ENCODE results near the gene PRKCZ. TPM values are rescaled to one million over a fixed set of nuclear protein-coding genes. Genes with fewer than 3 reads are reported as not detected.

Gene PRKCZ
- total and polyA plus RNA-seq, 2 experiments from 2014 or later = 26.2 to 36.9 TPM

DNA sequence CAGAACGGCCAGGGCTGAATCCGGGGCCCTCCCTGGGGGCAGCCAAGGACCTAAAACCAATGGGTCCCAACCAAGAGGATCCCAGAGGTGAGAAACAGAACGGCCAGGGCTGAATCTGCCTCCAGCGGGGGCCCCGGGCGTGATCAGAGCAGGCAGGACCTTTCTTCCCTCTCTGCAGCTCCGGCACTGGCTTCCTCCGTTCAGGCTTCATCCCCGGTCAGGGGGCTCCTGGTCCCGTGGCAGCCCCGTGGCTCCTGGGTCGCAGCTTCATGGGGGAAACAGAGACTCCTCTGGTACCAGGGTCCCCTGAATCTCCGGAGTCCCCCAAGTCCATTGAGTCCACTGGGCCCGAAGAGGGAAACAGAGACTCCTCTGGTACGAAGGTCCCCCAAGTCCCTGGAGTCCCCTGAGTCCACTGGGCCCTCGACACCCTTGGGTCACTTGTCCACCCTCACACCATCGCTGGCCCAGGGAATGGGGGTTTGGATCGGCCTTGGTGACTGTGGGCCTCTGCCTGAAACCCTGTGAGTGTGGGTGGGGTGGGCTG, 60.1 kb downstream of the PRKCZ start:
- peaks cover 9% of the 10 kb centered on the region for H3K4me1 Mint-ChIP-seq
- no peak for TF ChIP-seq CREB1 (CRISPR knock-in tag; IDR thresholded peaks at IDR 0.05; ENCODE audit: low read depth)
- H3K4me3 Mint-ChIP-seq = no peak overlapping the region

DNA sequence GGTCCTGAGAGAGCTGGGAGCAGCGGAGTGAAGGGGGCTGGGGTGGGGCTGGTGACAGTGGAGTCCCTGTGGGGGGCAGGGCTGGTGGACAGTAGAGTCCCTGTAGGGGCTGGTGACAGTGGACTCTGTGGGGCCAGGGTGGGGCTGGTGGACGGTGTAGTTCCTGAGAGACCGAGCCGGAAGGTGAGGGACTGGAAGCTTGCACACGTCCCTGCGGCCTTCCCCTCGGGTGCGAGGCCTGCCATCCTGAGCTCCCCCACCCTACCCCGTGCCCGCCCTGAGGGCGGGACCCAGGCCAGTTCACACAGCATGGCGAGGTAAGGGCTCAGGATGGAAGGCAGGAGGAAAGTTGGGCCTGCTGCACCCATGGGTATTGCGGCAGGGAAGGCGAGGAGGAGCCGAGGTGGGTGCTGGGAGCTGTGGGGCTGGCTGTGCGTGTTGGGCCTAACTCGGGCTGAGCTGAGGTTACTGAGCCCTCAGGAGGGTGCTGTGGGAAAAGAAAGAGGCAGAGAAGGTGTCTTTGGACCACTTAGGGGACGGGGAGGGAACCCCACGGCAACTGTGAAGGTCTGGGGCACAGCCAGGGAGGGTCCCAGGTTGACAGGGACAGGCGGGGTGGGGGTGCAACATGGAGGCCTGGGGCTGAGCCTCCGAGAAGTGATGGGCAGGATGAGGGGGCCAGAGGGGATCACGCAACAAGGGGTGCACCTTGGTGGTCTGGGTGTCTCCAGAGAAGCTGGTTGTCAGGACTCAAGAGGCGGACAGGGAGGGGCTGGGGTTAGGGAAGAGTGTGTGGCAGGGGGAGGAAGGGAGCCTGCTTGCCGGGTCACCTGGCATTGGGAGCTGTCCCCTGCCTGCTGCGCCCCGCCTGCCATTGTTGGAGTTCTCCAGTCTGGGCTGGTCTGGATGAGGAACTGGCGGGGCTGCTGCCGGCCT, 60.8 kb downstream of the PRKCZ start:
- Mint-ChIP-seq H3K36me3 (ENCODE audit: low read depth) (peaks cover 9% of the 10 kb centered on the region; the same call in 2 of the 3 replicates), H3K4me3 (no peak overlapping the region), H3K27me3 (ENCODE audit: insufficient read depth, low read depth, poor library complexity) (peaks cover 18% of the 10 kb centered on the region), H3K9me3 (no peaks in the 10 kb centered on the region), H3K27ac (no peak overlapping the region), H3K4me1 (peaks cover 17% of the 10 kb centered on the region)
- Histone ChIP-seq H3K27ac (ENCODE audit: low read depth) (no peak overlapping the region), H2AFZ (no peak overlapping the region), H4K20me1 (replicated peaks; ENCODE audit: insufficient read depth) (peaks cover 5% of the 10 kb centered on the region; the same call in 1 of the 2 replicates), H3K9me2 (ENCODE audit: insufficient read depth) (no peaks in the 10 kb centered on the region), H3K4me1 (ENCODE audit: insufficient read depth) (peaks cover 12% of the 10 kb centered on the region), H3K36me3 (ENCODE audit: insufficient read depth) (no peaks in the 10 kb centered on the region), H3K4me2 (no peak overlapping the region), H3K4me3 (no peak overlapping the region), H3K79me2 (replicated peaks; ENCODE audit: insufficient read depth) (no peaks in the 10 kb centered on the region), H3K27me3 (ENCODE audit: insufficient read depth) (no peaks in the 10 kb centered on the region), H3F3A (replicated peaks; ENCODE audit: low read depth) (peaks cover 6% of the 10 kb centered on the region; the same call in 1 of the 2 replicates)
- DNase-seq (ENCODE audit: low spot score) (no peak), ATAC-seq (no peak)
- TF ChIP-seq ZNF331 (CRISPR knock-in tag; IDR thresholded peaks at IDR 0.05; ENCODE audit: low read depth) = no peak
- TF ChIP-seq, protein P1, sequence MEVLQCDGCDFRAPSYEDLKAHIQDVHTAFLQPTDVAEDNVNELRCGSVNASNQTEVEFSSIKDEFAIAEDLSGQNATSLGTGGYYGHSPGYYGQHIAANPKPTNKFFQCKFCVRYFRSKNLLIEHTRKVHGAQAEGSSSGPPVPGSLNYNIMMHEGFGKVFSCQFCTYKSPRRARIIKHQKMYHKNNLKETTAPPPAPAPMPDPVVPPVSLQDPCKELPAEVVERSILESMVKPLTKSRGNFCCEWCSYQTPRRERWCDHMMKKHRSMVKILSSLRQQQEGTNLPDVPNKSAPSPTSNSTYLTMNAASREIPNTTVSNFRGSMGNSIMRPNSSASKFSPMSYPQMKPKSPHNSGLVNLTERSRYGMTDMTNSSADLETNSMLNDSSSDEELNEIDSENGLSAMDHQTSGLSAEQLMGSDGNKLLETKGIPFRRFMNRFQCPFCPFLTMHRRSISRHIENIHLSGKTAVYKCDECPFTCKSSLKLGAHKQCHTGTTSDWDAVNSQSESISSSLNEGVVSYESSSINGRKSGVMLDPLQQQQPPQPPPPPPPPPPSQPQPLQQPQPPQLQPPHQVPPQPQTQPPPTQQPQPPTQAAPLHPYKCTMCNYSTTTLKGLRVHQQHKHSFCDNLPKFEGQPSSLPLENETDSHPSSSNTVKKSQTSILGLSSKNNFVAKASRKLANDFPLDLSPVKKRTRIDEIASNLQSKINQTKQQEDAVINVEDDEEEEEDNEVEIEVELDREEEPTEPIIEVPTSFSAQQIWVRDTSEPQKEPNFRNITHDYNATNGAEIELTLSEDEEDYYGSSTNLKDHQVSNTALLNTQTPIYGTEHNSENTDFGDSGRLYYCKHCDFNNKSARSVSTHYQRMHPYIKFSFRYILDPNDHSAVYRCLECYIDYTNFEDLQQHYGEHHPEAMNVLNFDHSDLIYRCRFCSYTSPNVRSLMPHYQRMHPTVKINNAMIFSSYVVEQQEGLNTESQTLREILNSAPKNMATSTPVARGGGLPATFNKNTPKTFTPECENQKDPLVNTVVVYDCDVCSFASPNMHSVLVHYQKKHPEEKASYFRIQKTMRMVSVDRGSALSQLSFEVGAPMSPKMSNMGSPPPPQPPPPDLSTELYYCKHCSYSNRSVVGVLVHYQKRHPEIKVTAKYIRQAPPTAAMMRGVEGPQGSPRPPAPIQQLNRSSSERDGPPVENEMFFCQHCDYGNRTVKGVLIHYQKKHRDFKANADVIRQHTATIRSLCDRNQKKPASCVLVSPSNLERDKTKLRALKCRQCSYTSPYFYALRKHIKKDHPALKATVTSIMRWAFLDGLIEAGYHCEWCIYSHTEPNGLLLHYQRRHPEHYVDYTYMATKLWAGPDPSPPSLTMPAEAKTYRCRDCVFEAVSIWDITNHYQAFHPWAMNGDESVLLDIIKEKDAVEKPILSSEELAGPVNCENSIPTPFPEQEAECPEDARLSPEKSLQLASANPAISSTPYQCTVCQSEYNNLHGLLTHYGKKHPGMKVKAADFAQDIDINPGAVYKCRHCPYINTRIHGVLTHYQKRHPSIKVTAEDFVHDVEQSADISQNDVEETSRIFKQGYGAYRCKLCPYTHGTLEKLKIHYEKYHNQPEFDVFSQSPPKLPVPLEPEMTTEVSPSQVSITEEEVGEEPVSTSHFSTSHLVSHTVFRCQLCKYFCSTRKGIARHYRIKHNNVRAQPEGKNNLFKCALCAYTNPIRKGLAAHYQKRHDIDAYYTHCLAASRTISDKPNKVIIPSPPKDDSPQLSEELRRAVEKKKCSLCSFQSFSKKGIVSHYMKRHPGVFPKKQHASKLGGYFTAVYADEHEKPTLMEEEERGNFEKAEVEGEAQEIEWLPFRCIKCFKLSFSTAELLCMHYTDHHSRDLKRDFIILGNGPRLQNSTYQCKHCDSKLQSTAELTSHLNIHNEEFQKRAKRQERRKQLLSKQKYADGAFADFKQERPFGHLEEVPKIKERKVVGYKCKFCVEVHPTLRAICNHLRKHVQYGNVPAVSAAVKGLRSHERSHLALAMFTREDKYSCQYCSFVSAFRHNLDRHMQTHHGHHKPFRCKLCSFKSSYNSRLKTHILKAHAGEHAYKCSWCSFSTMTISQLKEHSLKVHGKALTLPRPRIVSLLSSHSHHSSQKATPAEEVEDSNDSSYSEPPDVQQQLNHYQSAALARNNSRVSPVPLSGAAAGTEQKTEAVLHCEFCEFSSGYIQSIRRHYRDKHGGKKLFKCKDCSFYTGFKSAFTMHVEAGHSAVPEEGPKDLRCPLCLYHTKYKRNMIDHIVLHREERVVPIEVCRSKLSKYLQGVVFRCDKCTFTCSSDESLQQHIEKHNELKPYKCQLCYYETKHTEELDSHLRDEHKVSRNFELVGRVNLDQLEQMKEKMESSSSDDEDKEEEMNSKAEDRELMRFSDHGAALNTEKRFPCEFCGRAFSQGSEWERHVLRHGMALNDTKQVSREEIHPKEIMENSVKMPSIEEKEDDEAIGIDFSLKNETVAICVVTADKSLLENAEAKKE (CRISPR knock-in tag; IDR thresholded peaks at IDR 0.05) = no peak
- no peak for TF ChIP-seq CREB1 (CRISPR knock-in tag; IDR thresholded peaks at IDR 0.05; ENCODE audit: low read depth)
- no peak for TF ChIP-seq JUNB (IDR thresholded peaks at IDR 0.05; ENCODE audit: unreplicated experiment)
- no peak for TF ChIP-seq NANOG (IDR thresholded peaks at IDR 0.05; ENCODE audit: borderline replicate concordance)
- TF ChIP-seq POLR2AphosphoS5 (IDR thresholded peaks at IDR 0.05; ENCODE audit: low read depth) = no peak
- TF ChIP-seq ZNF114 (CRISPR knock-in tag; IDR thresholded peaks at IDR 0.05) = no peak
- TF ChIP-seq, protein P2, sequence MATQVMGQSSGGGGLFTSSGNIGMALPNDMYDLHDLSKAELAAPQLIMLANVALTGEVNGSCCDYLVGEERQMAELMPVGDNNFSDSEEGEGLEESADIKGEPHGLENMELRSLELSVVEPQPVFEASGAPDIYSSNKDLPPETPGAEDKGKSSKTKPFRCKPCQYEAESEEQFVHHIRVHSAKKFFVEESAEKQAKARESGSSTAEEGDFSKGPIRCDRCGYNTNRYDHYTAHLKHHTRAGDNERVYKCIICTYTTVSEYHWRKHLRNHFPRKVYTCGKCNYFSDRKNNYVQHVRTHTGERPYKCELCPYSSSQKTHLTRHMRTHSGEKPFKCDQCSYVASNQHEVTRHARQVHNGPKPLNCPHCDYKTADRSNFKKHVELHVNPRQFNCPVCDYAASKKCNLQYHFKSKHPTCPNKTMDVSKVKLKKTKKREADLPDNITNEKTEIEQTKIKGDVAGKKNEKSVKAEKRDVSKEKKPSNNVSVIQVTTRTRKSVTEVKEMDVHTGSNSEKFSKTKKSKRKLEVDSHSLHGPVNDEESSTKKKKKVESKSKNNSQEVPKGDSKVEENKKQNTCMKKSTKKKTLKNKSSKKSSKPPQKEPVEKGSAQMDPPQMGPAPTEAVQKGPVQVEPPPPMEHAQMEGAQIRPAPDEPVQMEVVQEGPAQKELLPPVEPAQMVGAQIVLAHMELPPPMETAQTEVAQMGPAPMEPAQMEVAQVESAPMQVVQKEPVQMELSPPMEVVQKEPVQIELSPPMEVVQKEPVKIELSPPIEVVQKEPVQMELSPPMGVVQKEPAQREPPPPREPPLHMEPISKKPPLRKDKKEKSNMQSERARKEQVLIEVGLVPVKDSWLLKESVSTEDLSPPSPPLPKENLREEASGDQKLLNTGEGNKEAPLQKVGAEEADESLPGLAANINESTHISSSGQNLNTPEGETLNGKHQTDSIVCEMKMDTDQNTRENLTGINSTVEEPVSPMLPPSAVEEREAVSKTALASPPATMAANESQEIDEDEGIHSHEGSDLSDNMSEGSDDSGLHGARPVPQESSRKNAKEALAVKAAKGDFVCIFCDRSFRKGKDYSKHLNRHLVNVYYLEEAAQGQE (IDR thresholded peaks at IDR 0.05; ENCODE audit: unreplicated experiment) = no peak
- no peak for TF ChIP-seq EZH2phosphoT487 (IDR thresholded peaks at IDR 0.05; ENCODE audit: unreplicated experiment)

More for the DNA sequence above, 60.1 kb downstream of the PRKCZ start:
- H3K27ac Mint-ChIP-seq = no peak overlapping the region
- no peaks in the 10 kb centered on the region for H3K9me2 ChIP-seq (ENCODE audit: insufficient read depth)
- peaks cover 6% of the 10 kb centered on the region; the same call in 1 of the 2 replicates for H3F3A ChIP-seq (replicated peaks; ENCODE audit: low read depth)
- no peaks in the 10 kb centered on the region for H3K27me3 ChIP-seq (ENCODE audit: insufficient read depth)
- H3K27me3 Mint-ChIP-seq (ENCODE audit: insufficient read depth, low read depth, poor library complexity) = peaks cover 18% of the 10 kb centered on the region
- no peak for ATAC-seq
- peaks cover 7% of the 10 kb centered on the region for H3K4me1 ChIP-seq (ENCODE audit: insufficient read depth)
- H4K20me1 ChIP-seq (replicated peaks; ENCODE audit: insufficient read depth) = peaks cover 1% of the 10 kb centered on the region; the same call in 1 of the 2 replicates
- peaks cover 9% of the 10 kb centered on the region; the same call in 2 of the 3 replicates for H3K36me3 Mint-ChIP-seq (ENCODE audit: low read depth)
- H3K79me2 ChIP-seq (replicated peaks; ENCODE audit: insufficient read depth) = no peaks in the 10 kb centered on the region
- DNase-seq (ENCODE audit: low spot score) = no peak
- H3K36me3 ChIP-seq (ENCODE audit: insufficient read depth) = no peaks in the 10 kb centered on the region
- no peak overlapping the region for H3K4me3 ChIP-seq
- H3K27ac ChIP-seq (ENCODE audit: low read depth) = no peak overlapping the region
- H2AFZ ChIP-seq = no peak overlapping the region
- H3K4me2 ChIP-seq = no peak overlapping the region
- H3K9me3 Mint-ChIP-seq = no peaks in the 10 kb centered on the region
